Esophagus (tissue), 2 donors: Measurements from ENCODE around the gene RBM47. TPM values are rescaled to one million over a fixed set of nuclear protein-coding genes. Genes with fewer than 3 reads are reported as not detected.

ENCODE experiments used
- H3K27ac ChIP-seq, 2 donors: one replicate each; pipeline ENCODE4 v1.5.1; 2013; ENCODE audit warnings: low read depth in 2 of 2, mild to moderate bottlenecking in 2 of 2, inconsistent platforms in 1 of 2, low read length in 1 of 2, moderate library complexity in 1 of 2
- H3K27me3 ChIP-seq, 2 donors: one replicate each; pipeline ENCODE4 v1.6.1; 2013; ENCODE audit warnings: low read length in 2 of 2, control low read depth in 1 of 2, mild to moderate bottlenecking in 1 of 2; ENCODE audit not compliant: insufficient read depth in 2 of 2, control insufficient read depth in 1 of 2
- H3K36me3 ChIP-seq, 2 donors: one replicate each; pipeline ENCODE4 v1.6.1; 2013; ENCODE audit warnings: low read length in 1 of 2; ENCODE audit not compliant: control insufficient read depth in 2 of 2, insufficient read depth in 2 of 2
- H3K4me1 ChIP-seq, 2 donors: one replicate each; pipeline ENCODE4 v1.6.1; 2013; ENCODE audit warnings: low read length in 1 of 2; ENCODE audit not compliant: control insufficient read depth in 2 of 2, insufficient read depth in 2 of 2
- H3K4me3 ChIP-seq, 2 donors: one replicate each; pipeline ENCODE4 v1.5.1; 2013; ENCODE audit warnings: low read length in 2 of 2, mild to moderate bottlenecking in 2 of 2, low read depth in 1 of 2, moderate library complexity in 1 of 2
- H3K9me3 ChIP-seq, 2 donors: one replicate each; pipeline ENCODE4 v1.6.1; 2013; ENCODE audit warnings: mild to moderate bottlenecking in 2 of 2, low read depth in 1 of 2, low read length in 1 of 2, moderate library complexity in 1 of 2; ENCODE audit not compliant: control insufficient read depth in 2 of 2, insufficient read depth in 1 of 2
- WGBS, 2 donors: extraction: QIAGEN DNeasy Blood & Tissue Kit; methylation state at CpG; one replicate each; pipeline ENCODE4 v1.1.7; 2013; 5-methylcytosine and 5-hydroxymethylcytosine counted together
- polyA plus RNA-seq, 2 donors: library from polyadenylated mRNA; stranded (reverse); fragments of 200-250 nt; gene quantifications; one replicate each; pipeline ENCODE4 v1.2.3, GENCODE V29; 2013
- donor health status: healthy with polysubstance abuse.
- donor health status: Bipolar disorder and iron deficiency.

RBM47 gene
- polyA plus RNA-seq, 2 donors, result 31.3 to 39.4 TPM

DNA sequence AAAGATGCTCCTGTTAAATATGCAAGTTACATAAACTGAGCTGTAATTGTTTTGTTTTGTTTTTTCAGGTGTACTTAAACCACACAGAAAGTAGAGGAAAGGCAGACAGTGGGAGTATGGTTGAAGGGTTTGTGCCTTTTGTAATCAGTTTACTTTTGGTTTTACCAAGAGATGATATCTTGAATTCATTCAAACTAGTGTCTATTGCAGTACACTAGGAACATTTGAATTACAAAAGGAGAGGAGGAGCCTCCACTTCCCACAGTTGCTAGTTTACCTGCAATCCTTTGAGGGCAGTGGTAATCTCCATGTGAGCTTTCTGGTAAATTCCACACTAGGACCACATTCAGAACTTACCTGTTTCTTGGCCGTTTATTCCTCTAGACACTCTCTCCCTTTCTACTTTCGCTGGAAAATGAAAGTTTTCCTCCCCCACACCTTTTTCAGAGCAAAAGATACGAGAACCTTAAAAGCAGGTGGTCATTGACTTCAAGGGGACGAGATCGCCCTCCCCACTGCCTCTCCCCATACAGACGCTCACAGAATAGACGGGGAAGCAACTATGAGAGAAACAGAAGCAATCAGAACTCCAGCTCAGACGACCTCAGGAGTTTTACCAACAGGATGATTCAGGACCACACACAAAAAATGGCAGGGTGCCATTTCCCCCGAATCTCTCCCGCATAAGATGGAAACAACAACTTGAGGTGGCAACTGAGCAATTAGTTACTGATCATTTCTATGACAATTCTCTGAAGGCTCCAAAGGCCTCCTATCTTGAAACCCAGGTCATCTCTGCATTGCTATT is 3.3 kb downstream of the RBM47 start:
- H3K27me3 ChIP-seq, result no peaks in the 10 kb centered on the region
- H3K4me3 ChIP-seq, result peak overlapping the region; percentile 16 to 67
- H3K27ac ChIP-seq, result peak overlapping the region; percentile 68 to 84
- 30 to 34% methylated on average over 10 of the region's 10 CpGs for WGBS, 2 donors
- no peaks in the 10 kb centered on the region for H3K9me3 ChIP-seq
- peaks cover 0 to 13% of the 10 kb centered on the region in 2 donors for H3K4me1 ChIP-seq
- H3K36me3 ChIP-seq, result peaks cover 0 to 2% of the 10 kb centered on the region in 2 donors

GRCh38 chr4:40623707-40624106 is 6.0 kb downstream of the RBM47 start:
- Histone ChIP-seq H3K4me1 (peaks cover 0 to 14% of the 10 kb centered on the region in 2 donors), H3K27me3 (no peaks in the 10 kb centered on the region), H3K27ac (peak overlapping the region; percentile 84 to 88), H3K4me3 (no peak overlapping the region), H3K9me3 (no peaks in the 10 kb centered on the region), H3K36me3 (peaks cover 0 to 2% of the 10 kb centered on the region in 2 donors)
- WGBS, 2 donors, result 88 to 90% methylated on average over 7 of the region's 7 CpGs

DNA sequence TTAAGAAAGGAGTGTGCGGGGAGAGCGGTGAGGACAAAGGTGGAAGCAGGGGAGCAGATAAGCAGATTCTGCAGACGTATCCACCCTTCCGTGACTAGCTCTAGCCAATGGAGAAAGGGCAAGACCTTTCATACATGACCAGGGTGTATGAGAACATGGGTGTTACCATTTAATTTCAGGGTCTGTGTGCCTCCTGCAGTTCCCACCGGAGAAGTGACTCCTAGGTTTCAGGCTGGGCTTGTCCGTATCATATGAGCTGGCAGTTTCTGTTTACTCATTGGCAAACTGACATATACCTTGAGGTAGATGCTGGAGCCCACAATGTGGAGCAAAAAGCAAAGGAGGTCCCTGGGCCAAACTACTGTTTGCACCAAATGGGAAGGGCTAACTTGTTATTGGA is 6.8 kb downstream of the RBM47 start:
- peaks cover 0 to 16% of the 10 kb centered on the region in 2 donors for H3K4me1 ChIP-seq
- H3K27ac ChIP-seq, result peak overlapping the region; percentile 84 to 88
- no peak overlapping the region for H3K4me3 ChIP-seq
- no peaks in the 10 kb centered on the region for H3K9me3 ChIP-seq
- H3K36me3 ChIP-seq, result peaks cover 0 to 2% of the 10 kb centered on the region in 2 donors
- 56 to 61% methylated on average over 6 of the region's 6 CpGs for WGBS, 2 donors
- H3K27me3 ChIP-seq, result no peaks in the 10 kb centered on the region

DNA sequence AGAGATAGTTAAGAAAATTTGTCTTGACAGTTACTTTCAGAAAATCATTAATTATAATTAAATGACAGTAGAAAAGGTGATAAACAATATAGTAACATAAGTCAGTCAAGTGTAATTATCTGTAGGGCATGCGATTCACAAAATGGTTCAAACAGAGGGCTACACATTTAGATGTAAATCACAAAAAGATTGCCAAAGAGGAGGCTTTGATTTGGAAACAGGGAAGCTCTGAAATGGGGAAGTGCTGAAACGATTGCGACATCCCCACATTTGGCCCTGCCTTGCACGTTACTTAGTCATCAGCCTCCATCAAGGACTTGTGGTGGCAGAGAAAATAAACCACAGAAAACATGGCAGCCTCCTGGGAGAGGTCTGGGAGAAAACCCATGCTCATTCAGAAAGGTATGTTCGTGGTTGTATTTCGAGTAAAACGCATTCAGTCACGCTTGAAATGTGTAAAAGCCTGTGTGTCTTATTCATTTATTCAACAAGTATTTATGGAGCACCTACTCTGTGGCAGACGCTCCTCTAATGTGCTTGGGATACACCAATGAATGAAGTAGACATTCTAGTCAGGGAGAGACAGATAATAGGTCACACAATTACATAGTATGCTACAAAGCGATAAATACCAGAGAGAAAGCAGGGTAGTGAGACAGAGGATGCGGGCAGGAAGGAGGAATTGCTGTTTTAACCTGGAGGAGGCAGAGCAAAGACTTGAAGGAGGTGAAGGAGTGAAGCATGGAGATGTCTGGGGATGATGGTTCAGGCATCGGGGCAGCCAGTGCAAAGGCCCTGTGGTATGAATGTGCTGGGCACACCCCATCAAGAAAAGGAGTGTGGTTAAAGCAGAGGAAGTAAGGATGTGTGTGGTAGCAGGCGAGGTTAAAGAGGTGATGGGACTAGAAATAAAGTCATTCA is 7.8 kb downstream of the RBM47 start:
- H3K27ac ChIP-seq, result peak overlapping the region; percentile 86 to 91

GRCh38 chr4:40621229-40621591 is 8.5 kb downstream of the RBM47 start:
- Histone ChIP-seq H3K27me3 (no peaks in the 10 kb centered on the region), H3K27ac (peak overlapping the region; percentile 86 to 91), H3K9me3 (no peaks in the 10 kb centered on the region), H3K36me3 (peaks cover 0 to 2% of the 10 kb centered on the region in 2 donors), H3K4me3 (peak overlapping the region in 1 of 2 donors; percentile 14), H3K4me1 (peaks cover 0 to 17% of the 10 kb centered on the region in 2 donors)
- WGBS, 2 donors, result 46 to 49% methylated on average over 4 of the region's 4 CpGs

More for the DNA sequence above, 7.8 kb downstream of the RBM47 start:
- Histone ChIP-seq H3K4me3 (no peak overlapping the region), H3K9me3 (no peaks in the 10 kb centered on the region), H3K27me3 (no peaks in the 10 kb centered on the region), H3K4me1 (peaks cover 0 to 17% of the 10 kb centered on the region in 2 donors), H3K36me3 (peaks cover 0 to 2% of the 10 kb centered on the region in 2 donors)
- 56 to 57% methylated on average over 13 of the region's 13 CpGs for WGBS, 2 donors

DNA sequence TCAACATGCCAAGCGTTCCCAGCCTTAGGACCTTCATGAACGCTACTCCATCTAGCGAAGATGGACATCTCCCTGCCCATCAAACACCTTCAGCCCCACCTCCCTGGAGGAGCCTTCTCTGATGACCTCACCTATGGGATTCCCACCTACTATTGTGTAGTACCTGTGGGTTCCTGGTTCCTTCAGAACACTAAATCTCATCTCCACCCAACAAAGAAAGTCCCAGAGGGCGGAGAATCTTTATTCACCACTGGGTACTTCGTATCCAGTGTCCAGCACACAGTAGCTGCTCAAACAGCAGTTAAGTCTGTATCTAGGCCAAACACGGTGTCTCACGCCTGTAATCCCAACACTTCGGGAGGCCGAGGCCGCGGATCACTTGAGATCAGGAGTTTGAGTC is 10.1 kb downstream of the RBM47 start:
- no peak overlapping the region for H3K4me3 ChIP-seq
- peak overlapping the region; percentile 22 to 82 for H3K27ac ChIP-seq
- peaks cover 0 to 14% of the 10 kb centered on the region in 2 donors for H3K4me1 ChIP-seq

DNA sequence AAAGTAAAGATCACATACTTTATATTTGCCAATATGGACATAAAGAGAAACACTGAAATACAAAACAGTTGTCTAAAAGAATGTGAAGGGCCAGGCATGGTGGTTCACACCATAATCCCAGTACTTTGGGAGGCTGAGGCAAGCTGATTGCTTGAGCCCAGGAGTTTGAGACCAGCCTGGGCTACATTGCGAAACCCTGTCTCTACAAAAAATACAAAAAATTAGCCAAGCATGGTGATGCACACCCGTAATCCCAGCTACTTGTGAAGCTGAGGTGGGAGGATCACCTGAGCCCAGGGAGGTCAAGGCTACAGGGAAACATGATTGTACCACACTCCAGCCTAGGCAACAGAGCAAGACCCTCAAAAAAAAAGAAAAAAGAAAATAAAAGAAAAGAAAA is 11.8 kb downstream of the RBM47 start:
- Histone ChIP-seq H3K4me1 (peaks cover 0 to 11% of the 10 kb centered on the region in 2 donors), H3K9me3 (no peaks in the 10 kb centered on the region), H3K27ac (no peak overlapping the region), H3K36me3 (no peaks in the 10 kb centered on the region), H3K27me3 (no peaks in the 10 kb centered on the region), H3K4me3 (no peak overlapping the region)
- 71 to 88% methylated on average over 2 of the region's 2 CpGs for WGBS, 2 donors

More for the DNA sequence above, 10.1 kb downstream of the RBM47 start:
- 75 to 79% methylated on average over 11 of the region's 11 CpGs for WGBS, 2 donors
- H3K27me3 ChIP-seq, result no peaks in the 10 kb centered on the region
- no peaks in the 10 kb centered on the region for H3K9me3 ChIP-seq
- no peaks in the 10 kb centered on the region for H3K36me3 ChIP-seq

- Histone ChIP-seq H3K4me3 (no peak overlapping the region), H3K27ac (no peak overlapping the region), H3K4me1 (peaks cover 0 to 2% of the 10 kb centered on the region in 2 donors), H3K36me3 (no peaks in the 10 kb centered on the region), H3K27me3 (no peaks in the 10 kb centered on the region), H3K9me3 (no peaks in the 10 kb centered on the region)
- WGBS, 2 donors, result 73 to 85% methylated on average over 2 of the region's 2 CpGs
Observed at GRCh38 chr4:40614031-40614430, 15.6 kb downstream of the RBM47 start.

DNA sequence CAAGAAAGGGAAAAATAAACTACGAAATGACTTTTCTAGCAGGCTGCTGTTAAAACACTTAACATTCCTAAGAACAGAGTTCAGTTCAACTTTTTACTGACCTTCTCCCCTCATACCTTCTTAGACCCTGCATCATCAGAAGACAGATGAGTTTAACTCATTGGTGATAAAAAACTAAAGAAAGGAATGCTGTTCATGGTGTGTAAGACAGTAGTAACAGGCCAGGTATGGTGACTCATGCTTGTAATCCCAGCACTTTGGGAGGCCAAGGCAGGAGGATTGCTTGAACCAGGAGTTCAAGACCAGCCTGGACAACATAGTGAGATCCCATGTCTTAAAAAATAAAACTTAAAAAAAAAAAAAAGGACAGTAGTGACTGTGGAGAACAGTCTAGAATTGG is 16.2 kb downstream of the RBM47 start:
- peaks cover 0 to 2% of the 10 kb centered on the region in 2 donors for H3K4me1 ChIP-seq
- no peaks in the 10 kb centered on the region for H3K27me3 ChIP-seq
- H3K27ac ChIP-seq, result no peak overlapping the region
- 71 to 79% methylated on average over 1 of the region's 1 CpG for WGBS, 2 donors
- no peak overlapping the region for H3K4me3 ChIP-seq
- H3K36me3 ChIP-seq, result no peaks in the 10 kb centered on the region
- H3K9me3 ChIP-seq, result no peaks in the 10 kb centered on the region
